ENCODE measurements around the gene KRT4. TPM values are rescaled to one million over a fixed set of nuclear protein-coding genes. Genes with fewer than 3 reads are reported as not detected.

The KRT4 gene
- total RNA-seq, 1 experiment from 2014 or later = not detected

- Histone ChIP-seq H3K36me3 (no peaks in the 10 kb centered on the region), H3K4me1 (replicated peaks) (peaks cover 18% of the 10 kb centered on the region)
Measured at GRCh38 chr12:52823761-52824450, 10.0 kb upstream of the KRT4 start.

DNA sequence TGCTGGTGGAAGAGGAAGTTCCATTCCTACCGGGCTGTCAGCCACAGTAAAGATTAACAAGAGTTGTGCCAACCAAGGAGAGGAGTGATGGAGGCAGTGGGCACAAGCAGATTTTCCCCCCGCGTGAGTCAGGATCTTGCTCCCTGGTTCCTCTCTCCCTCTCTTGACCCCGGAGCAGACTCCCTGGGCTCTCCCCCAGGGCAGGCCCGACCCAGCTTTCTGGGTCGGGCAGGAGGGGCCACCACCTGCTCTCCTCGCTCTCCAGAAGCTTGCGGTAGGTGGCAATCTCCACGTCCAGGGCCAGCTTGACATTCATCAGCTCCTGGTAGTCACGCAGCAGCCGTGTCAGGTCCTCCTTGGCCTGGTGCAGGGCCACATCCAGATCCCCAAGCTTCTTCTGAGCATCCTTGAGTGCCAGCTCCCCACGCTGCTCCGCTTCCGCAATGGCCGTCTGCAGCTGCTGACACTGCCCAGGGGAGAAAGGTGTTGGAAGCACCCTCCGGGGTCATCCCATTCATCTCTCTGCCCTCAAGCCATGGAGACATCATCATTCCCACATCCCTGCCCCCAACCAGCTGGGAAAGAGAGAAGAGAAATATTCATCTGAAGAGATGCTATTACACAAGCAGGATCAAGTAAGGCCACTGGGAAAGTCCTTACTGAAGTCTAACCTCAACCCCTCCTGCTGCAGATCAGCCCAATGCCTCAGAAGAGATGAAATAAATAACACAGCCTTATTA lies 9.0 kb upstream of the KRT4 start:
- Histone ChIP-seq H3K4me3 (no peak overlapping the region), H3K4me1 (replicated peaks) (peaks cover 18% of the 10 kb centered on the region), H3K27me3 (replicated peaks) (peaks cover 82% of the 10 kb centered on the region), H3K27ac (no peak overlapping the region), H3K36me3 (no peaks in the 10 kb centered on the region), H3K9me3 (replicated peaks) (peaks cover 11% of the 10 kb centered on the region)
- DNase-seq (ENCODE audit: low read depth in 1 of 2, low spot score in 2 of 2) = peak; percentile 91 to 98

More at GRCh38 chr12:52823761-52824450, 10.0 kb upstream of the KRT4 start:
- DNase-seq (ENCODE audit: low read depth in 1 of 2, low spot score in 2 of 2) = peak; percentile 75 to 98
- peaks cover 19% of the 10 kb centered on the region for H3K9me3 ChIP-seq (replicated peaks)
- H3K27ac ChIP-seq = no peak overlapping the region
- H3K4me3 ChIP-seq = no peak overlapping the region
- H3K27me3 ChIP-seq (replicated peaks) = peaks cover 82% of the 10 kb centered on the region

GRCh38 chr12:52821826-52822660 lies 8.1 kb upstream of the KRT4 start:
- Histone ChIP-seq H3K27ac (no peak overlapping the region), H3K36me3 (no peaks in the 10 kb centered on the region), H3K27me3 (replicated peaks) (peaks cover 90% of the 10 kb centered on the region), H3K4me3 (no peak overlapping the region), H3K9me3 (replicated peaks) (peaks cover 17% of the 10 kb centered on the region), H3K4me1 (replicated peaks) (peaks cover 11% of the 10 kb centered on the region)
- peak in 1 of 2 experiments; percentile 98 for DNase-seq (ENCODE audit: low read depth in 1 of 2, low spot score in 2 of 2)

DNA sequence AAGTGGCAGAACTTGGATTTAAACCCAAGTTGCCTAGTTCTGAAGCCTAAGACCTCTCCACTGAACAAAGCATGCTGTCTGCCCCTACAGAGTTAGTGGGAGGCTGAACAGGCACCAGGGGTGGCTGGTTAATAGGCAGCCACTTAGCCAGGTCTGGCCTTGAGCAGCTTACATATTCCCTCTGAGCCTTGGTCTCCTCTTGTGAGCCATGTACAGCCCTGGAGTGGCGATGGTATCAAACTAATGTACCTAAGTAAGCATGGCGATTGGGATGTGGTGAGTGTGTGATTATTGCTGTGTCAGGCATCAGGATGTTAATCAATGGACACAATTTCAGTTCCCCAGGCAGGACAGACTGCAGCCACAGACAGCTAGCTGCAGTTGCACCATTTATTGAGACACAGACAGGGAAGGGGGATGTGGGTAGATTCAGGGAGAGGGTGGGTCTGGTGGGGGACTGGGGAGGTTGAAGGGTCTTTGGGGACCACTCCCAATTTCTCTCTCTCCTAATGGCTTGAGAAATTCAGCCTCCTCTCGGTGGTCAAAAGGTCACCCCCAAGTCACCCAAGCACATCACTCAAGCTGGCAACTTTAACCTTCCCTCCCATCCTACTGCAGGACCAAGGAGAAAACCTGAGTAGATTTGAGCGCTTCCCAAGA lies 7.3 kb upstream of the KRT4 start:
- H3K27me3 ChIP-seq (replicated peaks) = peaks cover 97% of the 10 kb centered on the region
- H3K36me3 ChIP-seq = no peaks in the 10 kb centered on the region
- peak in 1 of 2 experiments; percentile 94 for DNase-seq (ENCODE audit: low read depth in 1 of 2, low spot score in 2 of 2)
- peaks cover 6% of the 10 kb centered on the region; the same call in 1 of the 2 replicates for H3K4me1 ChIP-seq (replicated peaks)
- H3K9me3 ChIP-seq (replicated peaks) = peaks cover 15% of the 10 kb centered on the region
- H3K4me3 ChIP-seq = no peak overlapping the region
- H3K27ac ChIP-seq = no peak overlapping the region

- no peak overlapping the region for H3K27ac ChIP-seq
- peak; percentile 88 to 95 for DNase-seq (ENCODE audit: low read depth in 1 of 2, low spot score in 2 of 2)
- no peak overlapping the region for H3K4me3 ChIP-seq
- peaks cover 97% of the 10 kb centered on the region for H3K27me3 ChIP-seq (replicated peaks)
- no peaks in the 10 kb centered on the region for H3K36me3 ChIP-seq
- H3K4me1 ChIP-seq (replicated peaks) = peaks cover 6% of the 10 kb centered on the region; the same call in 1 of the 2 replicates
- peaks cover 13% of the 10 kb centered on the region for H3K9me3 ChIP-seq (replicated peaks)
Measured at GRCh38 chr12:52820521-52820920, 6.6 kb upstream of the KRT4 start.

GRCh38 chr12:52819731-52820510 lies 6.0 kb upstream of the KRT4 start:
- peaks cover 97% of the 10 kb centered on the region for H3K27me3 ChIP-seq (replicated peaks)
- peaks cover 6% of the 10 kb centered on the region; the same call in 1 of the 2 replicates for H3K4me1 ChIP-seq (replicated peaks)
- H3K27ac ChIP-seq = no peak overlapping the region
- DNase-seq (ENCODE audit: low read depth in 1 of 2, low spot score in 2 of 2) = peak; percentile 88 to 98
- H3K9me3 ChIP-seq (replicated peaks) = peaks cover 12% of the 10 kb centered on the region
- no peaks in the 10 kb centered on the region for H3K36me3 ChIP-seq
- H3K4me3 ChIP-seq = no peak overlapping the region

DNA sequence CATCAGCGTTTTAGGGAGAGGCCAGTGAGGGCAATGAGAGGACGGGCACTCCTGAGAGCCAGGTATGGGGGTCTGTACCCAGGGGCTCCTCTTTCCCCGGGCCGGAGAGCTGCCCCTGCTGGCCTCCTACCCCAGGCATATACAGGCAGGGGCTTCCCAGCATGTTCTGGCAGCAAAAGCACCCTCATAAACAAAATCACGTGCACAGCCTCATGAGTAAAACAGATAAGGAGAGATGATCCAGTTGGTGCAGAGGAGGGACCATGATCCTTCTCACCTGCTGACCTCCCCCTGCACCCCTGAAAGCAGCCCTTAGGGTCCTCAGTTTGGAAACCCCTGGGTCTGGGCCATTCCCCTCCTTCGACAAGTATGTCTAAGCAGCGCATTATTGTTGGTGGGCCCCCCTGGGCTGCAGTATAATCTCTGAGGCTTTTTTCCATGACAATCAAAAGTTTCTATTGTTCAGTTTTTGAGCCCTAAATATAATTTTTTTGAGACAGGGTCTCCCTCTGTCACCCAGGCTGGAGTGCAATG lies 5.0 kb upstream of the KRT4 start:
- Histone ChIP-seq H3K27me3 (replicated peaks) (peaks cover 97% of the 10 kb centered on the region), H3K9me3 (replicated peaks) (peaks cover 12% of the 10 kb centered on the region), H3K36me3 (no peaks in the 10 kb centered on the region), H3K4me1 (replicated peaks) (peaks cover 9% of the 10 kb centered on the region; the same call in 1 of the 2 replicates), H3K4me3 (no peak overlapping the region), H3K27ac (no peak overlapping the region)
- DNase-seq (ENCODE audit: low read depth in 1 of 2, low spot score in 2 of 2) = peak in 1 of 2 experiments; percentile 95

- DNase-seq (ENCODE audit: low read depth in 1 of 2, low spot score in 2 of 2) = peak in 1 of 2 experiments; percentile 97
- H3K36me3 ChIP-seq = no peaks in the 10 kb centered on the region
- H3K4me1 ChIP-seq (replicated peaks) = peaks cover 9% of the 10 kb centered on the region; the same call in 1 of the 2 replicates
- H3K9me3 ChIP-seq (replicated peaks) = peaks cover 12% of the 10 kb centered on the region
- H3K4me3 ChIP-seq = no peak overlapping the region
- peaks cover 95% of the 10 kb centered on the region for H3K27me3 ChIP-seq (replicated peaks)
- no peak overlapping the region for H3K27ac ChIP-seq
Measured at GRCh38 chr12:52818388-52818787, 4.5 kb upstream of the KRT4 start.

GRCh38 chr12:52817699-52818238 lies 3.9 kb upstream of the KRT4 start:
- H3K9me3 ChIP-seq (replicated peaks) = peaks cover 12% of the 10 kb centered on the region
- H3K36me3 ChIP-seq = no peaks in the 10 kb centered on the region
- H3K4me1 ChIP-seq (replicated peaks) = peaks cover 9% of the 10 kb centered on the region; the same call in 1 of the 2 replicates
- no peak overlapping the region for H3K4me3 ChIP-seq
- H3K27me3 ChIP-seq (replicated peaks) = peaks cover 95% of the 10 kb centered on the region
- peak; percentile 81 to 94 for DNase-seq (ENCODE audit: low read depth in 1 of 2, low spot score in 2 of 2)
- H3K27ac ChIP-seq = no peak overlapping the region

DNA sequence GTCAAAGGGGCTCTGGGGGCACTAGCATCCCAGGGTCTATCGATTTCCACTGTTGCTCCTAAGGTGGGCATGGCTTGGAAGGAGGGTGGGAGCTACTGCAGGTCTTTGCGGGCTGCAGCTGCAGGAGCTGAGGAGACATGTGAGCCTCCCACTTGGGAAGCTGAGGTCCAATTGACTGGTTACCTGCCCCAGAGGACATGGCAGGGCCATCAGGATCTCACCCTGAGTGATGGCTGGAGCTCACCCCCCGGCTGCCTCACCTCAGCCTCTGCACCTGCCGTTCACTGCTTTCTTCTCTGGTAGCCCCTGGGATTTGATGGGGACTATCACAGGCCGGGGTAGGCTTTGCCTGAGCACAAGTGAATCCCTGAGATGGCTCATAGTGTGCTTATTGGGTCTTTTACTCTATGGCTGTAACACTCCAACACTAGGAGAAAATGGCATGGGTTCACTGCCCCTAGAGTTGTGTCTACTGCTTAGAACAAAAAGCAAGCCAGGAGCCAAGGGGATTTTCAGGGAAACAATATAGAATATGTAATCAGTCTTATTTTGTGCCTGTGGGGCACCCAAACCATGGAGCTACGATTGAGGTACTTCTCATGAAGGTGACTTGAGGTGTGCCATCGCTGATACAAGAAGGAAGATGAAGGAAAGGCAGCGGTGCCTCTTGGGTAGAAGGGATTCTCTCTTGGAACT lies 3.2 kb upstream of the KRT4 start:
- Histone ChIP-seq H3K9me3 (replicated peaks) (peaks cover 12% of the 10 kb centered on the region), H3K4me3 (no peak overlapping the region), H3K36me3 (no peaks in the 10 kb centered on the region), H3K27me3 (replicated peaks) (peaks cover 95% of the 10 kb centered on the region), H3K27ac (no peak overlapping the region), H3K4me1 (replicated peaks) (peaks cover 6% of the 10 kb centered on the region; the same call in 1 of the 2 replicates)
- DNase-seq (ENCODE audit: low read depth in 1 of 2, low spot score in 2 of 2) = peak; percentile 79 to 96

DNA sequence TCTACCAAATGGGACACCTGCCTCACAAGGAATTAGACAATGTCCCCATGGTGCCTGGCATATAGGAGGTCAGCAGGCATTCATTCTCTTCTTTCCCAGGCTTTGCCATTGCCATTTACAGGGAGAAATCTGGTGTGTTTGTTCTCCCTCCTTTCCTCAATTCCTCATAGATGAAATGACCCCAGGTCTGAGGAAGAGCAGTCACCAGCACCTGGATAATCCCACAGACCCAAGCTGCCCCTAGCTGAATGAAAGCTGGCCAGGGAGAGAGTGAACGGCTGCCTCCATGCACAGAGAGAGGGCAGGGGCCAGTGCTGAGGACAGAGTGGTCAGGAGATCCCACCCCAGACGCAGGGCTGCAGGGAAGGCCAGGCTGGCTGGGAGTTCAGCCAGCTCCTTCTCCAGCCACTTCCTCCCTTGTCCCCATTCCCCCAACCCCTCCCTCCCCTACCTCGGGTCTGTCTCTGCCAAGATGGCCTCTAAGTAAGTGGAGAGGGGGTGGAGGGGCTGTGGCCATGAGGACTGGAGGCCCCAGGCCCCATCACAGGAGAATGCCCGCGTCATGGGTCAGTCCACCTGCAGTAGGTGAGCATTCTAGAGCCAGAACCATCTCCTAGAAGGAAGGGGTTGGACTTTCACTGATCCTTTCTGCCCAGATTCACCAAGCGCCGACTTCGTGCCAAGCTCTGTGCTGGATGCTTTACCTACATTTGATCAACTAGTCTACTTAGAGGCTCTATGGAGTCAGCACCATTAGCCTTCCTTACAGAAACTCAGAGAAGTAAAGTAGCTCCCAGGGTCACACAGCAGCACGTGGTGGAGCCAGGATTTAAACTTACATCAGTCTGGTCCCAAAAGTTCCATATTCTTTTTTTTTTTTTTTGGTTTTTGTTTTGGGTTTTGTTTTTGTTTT lies 2.0 kb upstream of the KRT4 start:
- peaks cover 95% of the 10 kb centered on the region for H3K27me3 ChIP-seq (replicated peaks)

More for the DNA sequence above, 2.0 kb upstream of the KRT4 start:
- Histone ChIP-seq H3K4me1 (replicated peaks) (0 out of 2 replicates have a peak, but pooled peaks cover 6% of the 10 kb centered on the region), H3K4me3 (no peak overlapping the region), H3K9me3 (replicated peaks) (peaks cover 12% of the 10 kb centered on the region), H3K27ac (no peak overlapping the region), H3K36me3 (no peaks in the 10 kb centered on the region)
- peak; percentile 81 to 94 for DNase-seq (ENCODE audit: low read depth in 1 of 2, low spot score in 2 of 2)
